ENCODE data around the gene DYRK4. TPM values are rescaled to one million over a fixed set of nuclear protein-coding genes. Genes with fewer than 3 reads are reported as not detected.

DYRK4 gene
- total RNA-seq, 1 experiment from 2014 or later, result 13.3 TPM

GRCh38 chr12:4555804-4556203 is 6.2 kb upstream of the DYRK4 start:
- CTCF ChIA-PET, result no interaction called here
- POLR2A ChIA-PET, result no interaction called here
- intact Hi-C loops (cut with micrococcal nuclease; ENCODE audit: unreplicated experiment) (no loop called here), in situ Hi-C loops (cut with HindIII; ENCODE audit: low pct_unique_long_range_greater_than_20kb, low sequenced_read_pairs) (no loop called here)
- no TSS peak for BruUV-seq (replicated peaks)
- no peaks in the 10 kb centered on the region for H3K4me1 ChIP-seq (ENCODE audit: control insufficient read depth, insufficient read depth, low read length)
- no peak for DNase-seq (ENCODE audit: low read depth, low spot score)
- H3K27me3 ChIP-seq (ENCODE audit: control insufficient read depth, insufficient read depth, low read length), result no peaks in the 10 kb centered on the region
- TF ChIP-seq CTCF (IDR thresholded peaks at IDR 0.05) (no peak), TCF7L2 (IDR thresholded peaks at IDR 0.05; ENCODE audit: low read depth, low read length) (no peak), SIN3A (IDR thresholded peaks at IDR 0.05; ENCODE audit: borderline replicate concordance, insufficient read depth, low read depth, low read length) (no peak), POLR2AphosphoS5 (IDR thresholded peaks at IDR 0.05; ENCODE audit: low read depth, low read length) (no peak), REST (IDR thresholded peaks at IDR 0.05; ENCODE audit: insufficient read depth in 1 of 2, low read depth in 2 of 2, low read length in 1 of 2) (no peak)
- no peak overlapping the region for H3K27ac ChIP-seq (ENCODE audit: low read length)
- ATAC-seq, result no peak
- peaks cover 3% of the 10 kb centered on the region; the same call in 1 of the 2 replicates for H3K36me3 ChIP-seq (ENCODE audit: control insufficient read depth, insufficient read depth, low read length)
- no peak overlapping the region for H3K4me3 ChIP-seq (ENCODE audit: low read depth in 2 of 2, low read length in 2 of 2)
- H3K9me3 ChIP-seq (ENCODE audit: control insufficient read depth, insufficient read depth, low read depth, low read length), result no peaks in the 10 kb centered on the region

GRCh38 chr12:4556735-4557530 is 5.1 kb upstream of the DYRK4 start:
- BruUV-seq (replicated peaks), result no TSS peak
- no peak for TF ChIP-seq REST (IDR thresholded peaks at IDR 0.05; ENCODE audit: insufficient read depth in 1 of 2, low read depth in 2 of 2, low read length in 1 of 2)
- TF ChIP-seq SIN3A (IDR thresholded peaks at IDR 0.05; ENCODE audit: borderline replicate concordance, insufficient read depth, low read depth, low read length), result no peak
- no peak for TF ChIP-seq TCF7L2 (IDR thresholded peaks at IDR 0.05; ENCODE audit: low read depth, low read length)
- TF ChIP-seq POLR2AphosphoS5 (IDR thresholded peaks at IDR 0.05; ENCODE audit: low read depth, low read length), result no peak
- no peak for TF ChIP-seq CTCF (IDR thresholded peaks at IDR 0.05)
- Histone ChIP-seq H3K27me3 (ENCODE audit: control insufficient read depth, insufficient read depth, low read length) (no peaks in the 10 kb centered on the region), H3K36me3 (ENCODE audit: control insufficient read depth, insufficient read depth, low read length) (peaks cover 3% of the 10 kb centered on the region; the same call in 1 of the 2 replicates), H3K4me3 (ENCODE audit: low read depth in 2 of 2, low read length in 2 of 2) (no peak overlapping the region), H3K27ac (ENCODE audit: low read length) (no peak overlapping the region), H3K4me1 (ENCODE audit: control insufficient read depth, insufficient read depth, low read length) (no peaks in the 10 kb centered on the region), H3K9me3 (ENCODE audit: control insufficient read depth, insufficient read depth, low read depth, low read length) (no peaks in the 10 kb centered on the region)
- ATAC-seq, result no peak
- DNase-seq (ENCODE audit: low read depth, low spot score), result no peak
- CTCF ChIA-PET, result no interaction called here
- in situ Hi-C loops (cut with HindIII; ENCODE audit: low pct_unique_long_range_greater_than_20kb, low sequenced_read_pairs) (no loop called here), intact Hi-C loops (cut with micrococcal nuclease; ENCODE audit: unreplicated experiment) (no loop called here)
- POLR2A ChIA-PET, result no interaction called here

Measured in Panc1 (cell line).